Measurements from ENCODE around the gene PNPLA6. TPM values are rescaled to one million over a fixed set of nuclear protein-coding genes. Genes with fewer than 3 reads are reported as not detected.

Gene PNPLA6
- total RNA-seq, 1 donor from 2014 or later = 136 TPM

GRCh38 chr19:7607874-7608560, 72.5 kb downstream of the PNPLA6 start:
- H3K4me3 Mint-ChIP-seq = no peak overlapping the region
- H3K9me3 Mint-ChIP-seq = no peaks in the 10 kb centered on the region
- no peak overlapping the region for H3K27ac Mint-ChIP-seq
- H3K36me3 Mint-ChIP-seq (ENCODE audit: low read depth) = no peaks in the 10 kb centered on the region
- intact Hi-C loops (cut with micrococcal nuclease) = no loop called here
- no peaks in the 10 kb centered on the region for H3K4me1 Mint-ChIP-seq (ENCODE audit: low read depth)
- no peaks in the 10 kb centered on the region for H3K27me3 Mint-ChIP-seq (ENCODE audit: insufficient read depth)
- DNase-seq (ENCODE audit: low spot score) = no peak

DNA sequence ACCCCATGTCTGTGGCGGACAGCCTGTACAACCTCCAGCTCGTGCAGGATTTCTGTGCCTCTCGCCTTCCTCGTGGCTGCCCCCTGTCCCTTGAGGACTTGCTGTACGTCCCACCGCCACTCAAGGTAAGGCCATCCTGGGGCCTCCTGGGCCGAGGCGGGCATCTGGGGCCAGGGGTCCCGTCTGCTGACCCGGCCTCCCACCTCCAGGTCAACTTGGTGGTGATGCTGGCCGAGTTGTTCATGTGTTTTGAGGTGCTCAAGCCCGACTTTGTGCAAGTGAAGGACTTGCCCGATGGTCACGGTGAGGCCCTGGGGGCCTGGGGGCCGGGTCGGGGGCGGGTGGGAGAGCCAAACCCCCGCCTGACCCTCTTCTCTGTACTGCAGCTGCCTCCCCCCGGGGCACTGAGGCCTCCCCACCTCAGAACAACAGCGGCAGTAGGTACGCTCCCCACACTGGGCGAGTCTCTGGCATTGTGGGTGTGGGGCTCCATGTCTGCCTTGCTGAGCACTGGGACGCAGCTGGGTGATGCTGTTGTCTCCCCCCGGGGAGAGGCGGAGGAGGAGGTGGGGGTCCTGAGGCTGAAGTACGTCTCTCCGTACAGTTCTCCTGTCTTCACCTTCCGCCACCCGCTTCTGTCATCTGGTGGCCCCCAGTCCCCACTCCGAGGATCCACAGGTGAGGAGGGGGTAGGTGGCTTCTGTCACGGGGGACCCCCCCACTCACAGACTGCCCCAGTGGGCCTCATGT, 75.1 kb downstream of the PNPLA6 start:
- Mint-ChIP-seq H3K4me3 (no peak overlapping the region), H3K4me1 (ENCODE audit: low read depth) (no peaks in the 10 kb centered on the region), H3K9me3 (no peaks in the 10 kb centered on the region), H3K27ac (no peak overlapping the region), H3K36me3 (ENCODE audit: low read depth) (no peaks in the 10 kb centered on the region), H3K27me3 (ENCODE audit: insufficient read depth) (no peaks in the 10 kb centered on the region)
- intact Hi-C loops (cut with micrococcal nuclease) = no loop called here
- DNase-seq (ENCODE audit: low spot score) = no peak

Other genes starting within 250 kb of the PNPLA6 start
- gene INSR, start 241.3 kb upstream of the PNPLA6 start, total RNA-seq = 1.5 TPM in 2 replicates
- gene ARHGEF18, start 186.8 kb upstream of the PNPLA6 start, total RNA-seq = 29.3 and 30.5 TPM in 2 replicates
- 1.4 and 1.5 TPM in 2 replicates for gene PEX11G, start 46.7 kb upstream of the PNPLA6 start, total RNA-seq
- 4.8 and 5.2 TPM in 2 replicates for gene ZNF358, start 19.6 kb upstream of the PNPLA6 start, total RNA-seq
- 14.0 and 14.4 TPM in 2 replicates for gene MCOLN1, start 13.1 kb upstream of the PNPLA6 start, total RNA-seq
- gene CAMSAP3, start 60.1 kb downstream of the PNPLA6 start, total RNA-seq = 0.37 and 0.67 TPM in 2 replicates
- gene XAB2, start 93.8 kb downstream of the PNPLA6 start, total RNA-seq = 50.7 and 51.2 TPM in 2 replicates
- gene PET100, start 94.1 kb downstream of the PNPLA6 start, total RNA-seq = 88.5 and 93.4 TPM in 2 replicates
- gene PCP2, start 98.0 kb downstream of the PNPLA6 start, total RNA-seq = 0.34 and 1.4 TPM in 2 replicates
- gene STXBP2, start 101.4 kb downstream of the PNPLA6 start, total RNA-seq = 101 and 102 TPM in 2 replicates
- not detected in 2 replicates for gene RETN, start 133.3 kb downstream of the PNPLA6 start, total RNA-seq
- not detected in 2 replicates for gene MCEMP1, start 141.4 kb downstream of the PNPLA6 start, total RNA-seq
- gene TRAPPC5, start 145.1 kb downstream of the PNPLA6 start, total RNA-seq = 72.2 and 86.8 TPM in 2 replicates
- not detected in 2 replicates for gene FCER2, start 166.4 kb downstream of the PNPLA6 start, total RNA-seq
- not detected in 2 replicates for gene CLEC4G, start 196.4 kb downstream of the PNPLA6 start, total RNA-seq
- not detected in 2 replicates for gene CD209, start 211.8 kb downstream of the PNPLA6 start, total RNA-seq
- not detected in 2 replicates for gene CLEC4M, start 227.5 kb downstream of the PNPLA6 start, total RNA-seq